ENCODE data around the gene CDH24.
"Not testable (repeated sequence)": the region's sequence is repeated elsewhere in the genome, so short reads cannot be mapped to it uniquely, and the experiment has no call there.

CDH24 gene

GRCh38 chr14:23017091-23017490 is 40.2 kb downstream of the CDH24 start:
- Histone ChIP-seq H3K9me2 (ENCODE audit: low read depth, low read length) (no peaks in the 10 kb centered on the region), H3K9ac (ENCODE audit: low read length) (no peak overlapping the region), H3K4me3 (ENCODE audit: low read depth, low read length, poor library complexity, severe bottlenecking) (no peak overlapping the region), H3K4me2 (ENCODE audit: low read length) (no peak overlapping the region), H3K9me3 (ENCODE audit: low read length) (no peaks in the 10 kb centered on the region), H3K79me2 (ENCODE audit: insufficient read depth, low read length) (no peaks in the 10 kb centered on the region), H3K4me1 (ENCODE audit: insufficient read depth, low read length, severe bottlenecking) (no peaks in the 10 kb centered on the region), H3K27me3 (ENCODE audit: insufficient read depth, low read length) (no peaks in the 10 kb centered on the region), H2AFZ (ENCODE audit: low read length) (no peak overlapping the region), H3F3A (ENCODE audit: insufficient read depth, low read length) (0 out of 2 replicates have a peak, but pooled peaks cover 6% of the 10 kb centered on the region), H3K27ac (ENCODE audit: low read depth, low read length, poor library complexity, severe bottlenecking) (no peak overlapping the region), H3K36me3 (ENCODE audit: insufficient read depth, low read length) (0 out of 2 replicates have a peak, but pooled peaks cover 4% of the 10 kb centered on the region), H4K20me1 (ENCODE audit: insufficient read depth, low read length) (no peaks in the 10 kb centered on the region)
- no peak for TF ChIP-seq EZH2 (IDR thresholded peaks at IDR 0.05; ENCODE audit: borderline replicate concordance, low read length)
- TF ChIP-seq CTCF (IDR thresholded peaks at IDR 0.05; ENCODE audit: low read length) = no peak

DNA sequence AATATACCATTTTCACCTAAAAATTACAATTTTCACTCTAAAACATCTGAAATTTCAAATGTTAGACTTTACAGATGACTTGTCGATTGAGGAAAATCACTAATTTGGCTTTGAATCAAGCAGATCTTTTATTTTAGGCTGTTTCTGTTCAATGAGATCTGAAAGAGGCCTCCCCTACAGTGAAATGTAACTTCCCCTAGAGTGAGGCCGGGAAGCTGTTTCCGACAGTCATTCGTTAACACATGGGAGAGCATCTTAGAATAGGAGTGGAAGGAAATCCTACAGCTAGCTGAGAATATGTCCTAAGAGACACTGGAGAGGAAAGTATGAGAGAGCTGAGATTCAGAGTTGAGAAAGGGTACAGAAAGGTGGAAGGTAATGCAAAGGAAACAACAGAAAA is 41.7 kb downstream of the CDH24 start:
- Histone ChIP-seq H3K36me3 (ENCODE audit: insufficient read depth, low read length) (0 out of 2 replicates have a peak, but pooled peaks cover 1% of the 10 kb centered on the region), H3K27ac (ENCODE audit: low read depth, low read length, poor library complexity, severe bottlenecking) (no peak overlapping the region), H3K27me3 (ENCODE audit: insufficient read depth, low read length) (no peaks in the 10 kb centered on the region), H4K20me1 (ENCODE audit: insufficient read depth, low read length) (no peaks in the 10 kb centered on the region), H3K9me2 (ENCODE audit: low read depth, low read length) (no peaks in the 10 kb centered on the region), H3K9ac (ENCODE audit: low read length) (no peak overlapping the region), H3K79me2 (ENCODE audit: insufficient read depth, low read length) (no peaks in the 10 kb centered on the region), H2AFZ (ENCODE audit: low read length) (no peak overlapping the region), H3K4me1 (ENCODE audit: insufficient read depth, low read length, severe bottlenecking) (no peaks in the 10 kb centered on the region), H3K9me3 (ENCODE audit: low read length) (no peaks in the 10 kb centered on the region), H3K4me2 (ENCODE audit: low read length) (no peak overlapping the region), H3K4me3 (ENCODE audit: low read depth, low read length, poor library complexity, severe bottlenecking) (no peak overlapping the region), H3F3A (ENCODE audit: insufficient read depth, low read length) (0 out of 2 replicates have a peak, but pooled peaks cover 6% of the 10 kb centered on the region)
- TF ChIP-seq CTCF (IDR thresholded peaks at IDR 0.05; ENCODE audit: low read length) (no peak), EZH2 (IDR thresholded peaks at IDR 0.05; ENCODE audit: borderline replicate concordance, low read length) (no peak)

DNA sequence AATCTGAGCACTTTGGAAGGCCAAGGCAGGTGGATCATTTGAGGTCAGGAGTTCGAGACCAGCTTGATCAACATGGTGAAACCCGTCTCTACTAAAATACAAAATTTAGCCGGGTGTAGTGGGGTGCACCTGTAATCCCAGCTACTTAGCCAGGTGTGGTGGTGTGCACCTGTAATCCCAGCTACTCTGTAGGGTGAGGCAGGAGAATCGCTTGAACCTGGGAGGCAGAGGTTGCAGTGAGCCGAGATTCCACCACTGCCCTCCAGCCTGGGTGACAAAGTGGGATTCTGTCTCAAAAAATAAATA is 43.6 kb downstream of the CDH24 start:
- H3K4me3 ChIP-seq (ENCODE audit: low read depth, low read length, poor library complexity, severe bottlenecking); H2AFZ ChIP-seq (ENCODE audit: low read length); H3K27me3 ChIP-seq (ENCODE audit: insufficient read depth, low read length); H3K9ac ChIP-seq (ENCODE audit: low read length); H3K4me2 ChIP-seq (ENCODE audit: low read length); H3K9me3 ChIP-seq (ENCODE audit: low read length); H3K27ac ChIP-seq (ENCODE audit: low read depth, low read length, poor library complexity, severe bottlenecking); H4K20me1 ChIP-seq (ENCODE audit: insufficient read depth, low read length); H3K79me2 ChIP-seq (ENCODE audit: insufficient read depth, low read length); H3K36me3 ChIP-seq (ENCODE audit: insufficient read depth, low read length); H3K9me2 ChIP-seq (ENCODE audit: low read depth, low read length): not testable (repeated sequence)
- peaks cover 11% of the 10 kb centered on the region; the same call in 1 of the 2 replicates for H3F3A ChIP-seq (ENCODE audit: insufficient read depth, low read length)
- peaks cover 18% of the 10 kb centered on the region for H3K4me1 ChIP-seq (ENCODE audit: insufficient read depth, low read length, severe bottlenecking)

DNA sequence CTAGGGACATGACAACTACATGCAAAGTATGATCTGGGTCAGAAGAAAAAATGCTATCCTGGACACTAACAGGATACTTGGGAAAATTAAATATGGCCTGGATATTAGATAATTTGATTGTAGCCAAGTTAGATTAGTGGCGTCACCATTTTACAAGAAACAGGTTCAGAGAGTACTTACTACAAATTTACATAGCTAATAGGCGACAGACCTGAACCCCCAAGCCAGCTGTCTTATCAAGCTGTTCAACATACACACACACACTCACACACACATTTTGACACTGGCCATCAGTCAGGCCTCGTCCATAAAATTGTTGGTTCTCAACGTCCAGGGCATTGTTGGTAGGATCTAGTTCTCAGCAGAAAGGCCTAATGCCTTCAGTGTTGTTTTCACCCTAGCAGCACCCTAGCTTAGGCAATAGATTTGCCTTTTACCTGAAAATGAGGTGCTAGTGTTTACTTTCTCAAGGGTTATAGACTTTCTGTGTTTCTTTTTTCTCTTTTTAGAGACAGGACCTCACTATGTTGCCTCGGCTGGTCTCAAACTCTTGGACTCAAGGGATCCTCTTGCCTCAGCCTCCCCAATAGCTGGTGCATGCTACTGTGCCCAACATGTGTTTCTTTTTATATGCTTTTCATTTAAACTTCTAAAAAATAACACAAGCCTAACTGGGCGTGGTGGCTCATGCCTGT is 44.1 kb downstream of the CDH24 start:
- Histone ChIP-seq H3K79me2 (ENCODE audit: insufficient read depth, low read length) (no peaks in the 10 kb centered on the region), H3F3A (ENCODE audit: insufficient read depth, low read length) (peaks cover 16% of the 10 kb centered on the region; the same call in 1 of the 2 replicates), H3K4me2 (ENCODE audit: low read length) (no peak overlapping the region), H3K27me3 (ENCODE audit: insufficient read depth, low read length) (no peaks in the 10 kb centered on the region), H3K27ac (ENCODE audit: low read depth, low read length, poor library complexity, severe bottlenecking) (peak overlapping the region; percentile 28), H3K4me3 (ENCODE audit: low read depth, low read length, poor library complexity, severe bottlenecking) (no peak overlapping the region), H3K9ac (ENCODE audit: low read length) (no peak overlapping the region), H3K9me3 (ENCODE audit: low read length) (no peaks in the 10 kb centered on the region), H3K36me3 (ENCODE audit: insufficient read depth, low read length) (no peaks in the 10 kb centered on the region), H2AFZ (ENCODE audit: low read length) (no peak overlapping the region), H3K4me1 (ENCODE audit: insufficient read depth, low read length, severe bottlenecking) (peaks cover 23% of the 10 kb centered on the region), H3K9me2 (ENCODE audit: low read depth, low read length) (no peaks in the 10 kb centered on the region), H4K20me1 (ENCODE audit: insufficient read depth, low read length) (no peaks in the 10 kb centered on the region)
- TF ChIP-seq CTCF (IDR thresholded peaks at IDR 0.05; ENCODE audit: low read length) (no peak), EZH2 (IDR thresholded peaks at IDR 0.05; ENCODE audit: borderline replicate concordance, low read length) (no peak)
